Measurements from ENCODE around the gene C10orf53. TPM values are rescaled to one million over a fixed set of nuclear protein-coding genes. Genes with fewer than 3 reads are reported as not detected.

The C10orf53 gene
- total RNA-seq, 1 experiment from 2014 or later = not detected

DNA sequence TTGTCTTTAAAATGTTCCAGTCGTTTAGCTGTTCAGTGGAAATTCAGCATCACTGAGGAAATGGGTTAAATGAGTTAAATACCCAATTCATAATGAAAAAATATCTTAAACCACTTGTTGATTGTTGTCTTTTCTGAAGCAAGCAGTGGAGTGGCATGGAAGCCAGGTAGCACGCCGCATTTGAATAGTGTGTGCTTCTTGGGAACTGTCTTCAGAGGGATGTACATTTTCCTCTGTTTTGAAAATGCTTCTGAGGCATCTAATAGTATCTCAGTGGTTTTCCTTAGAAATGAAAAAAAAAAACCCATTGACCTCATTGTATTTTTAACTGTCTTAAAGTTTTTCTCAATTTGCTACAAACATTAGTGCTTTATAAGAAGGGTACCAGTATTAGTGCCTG is 28.1 kb downstream of the C10orf53 start:
- Histone ChIP-seq H3K27ac (ENCODE audit: low read length) (no peak overlapping the region), H3K4me3 (ENCODE audit: low read depth in 2 of 2, low read length in 2 of 2) (no peak overlapping the region), H3K36me3 (ENCODE audit: control insufficient read depth, insufficient read depth, low read length) (no peaks in the 10 kb centered on the region), H3K4me1 (ENCODE audit: control insufficient read depth, insufficient read depth, low read length) (no peaks in the 10 kb centered on the region), H3K9me3 (ENCODE audit: control insufficient read depth, insufficient read depth, low read depth, low read length) (no peaks in the 10 kb centered on the region), H3K27me3 (ENCODE audit: control insufficient read depth, insufficient read depth, low read length) (peaks cover 3% of the 10 kb centered on the region)
- no TSS peak for BruUV-seq (replicated peaks)
- in situ Hi-C loops (cut with HindIII; ENCODE audit: low pct_unique_long_range_greater_than_20kb, low sequenced_read_pairs) = no loop called here
- ChIA-PET CTCF (no interaction called here), POLR2A (no interaction called here)
- TF ChIP-seq REST (IDR thresholded peaks at IDR 0.05; ENCODE audit: insufficient read depth in 1 of 2, low read depth in 2 of 2, low read length in 1 of 2) = no peak
- no peak for TF ChIP-seq POLR2AphosphoS5 (IDR thresholded peaks at IDR 0.05; ENCODE audit: low read depth, low read length)
- no peak for TF ChIP-seq TCF7L2 (IDR thresholded peaks at IDR 0.05; ENCODE audit: low read depth, low read length)
- TF ChIP-seq SIN3A (IDR thresholded peaks at IDR 0.05; ENCODE audit: borderline replicate concordance, insufficient read depth, low read depth, low read length) = no peak
- no peak for TF ChIP-seq CTCF (IDR thresholded peaks at IDR 0.05)
- intact Hi-C loops (cut with micrococcal nuclease; ENCODE audit: unreplicated experiment) = no loop called here
- ATAC-seq (no peak), DNase-seq (ENCODE audit: low read depth, low spot score) (no peak)

GRCh38 chr10:49709934-49710333 is 30.5 kb downstream of the C10orf53 start:
- H3K27me3 ChIP-seq (ENCODE audit: control insufficient read depth, insufficient read depth, low read length) = peaks cover 5% of the 10 kb centered on the region; the same call in 1 of the 2 replicates
- no peak for DNase-seq (ENCODE audit: low read depth, low spot score)
- no peak for ATAC-seq
- no peaks in the 10 kb centered on the region for H3K9me3 ChIP-seq (ENCODE audit: control insufficient read depth, insufficient read depth, low read depth, low read length)
- TF ChIP-seq CTCF (IDR thresholded peaks at IDR 0.05) (no peak), TCF7L2 (IDR thresholded peaks at IDR 0.05; ENCODE audit: low read depth, low read length) (no peak), SIN3A (IDR thresholded peaks at IDR 0.05; ENCODE audit: borderline replicate concordance, insufficient read depth, low read depth, low read length) (no peak), REST (IDR thresholded peaks at IDR 0.05; ENCODE audit: insufficient read depth in 1 of 2, low read depth in 2 of 2, low read length in 1 of 2) (no peak), POLR2AphosphoS5 (IDR thresholded peaks at IDR 0.05; ENCODE audit: low read depth, low read length) (no peak)
- intact Hi-C loops (cut with micrococcal nuclease; ENCODE audit: unreplicated experiment) = no loop called here
- ChIA-PET POLR2A (no interaction called here), CTCF (no interaction called here)
- BruUV-seq (replicated peaks) = no TSS peak
- no peak overlapping the region for H3K4me3 ChIP-seq (ENCODE audit: low read depth in 2 of 2, low read length in 2 of 2)
- in situ Hi-C loops (cut with HindIII; ENCODE audit: low pct_unique_long_range_greater_than_20kb, low sequenced_read_pairs) = no loop called here
- no peaks in the 10 kb centered on the region for H3K4me1 ChIP-seq (ENCODE audit: control insufficient read depth, insufficient read depth, low read length)
- H3K27ac ChIP-seq (ENCODE audit: low read length) = no peak overlapping the region
- no peaks in the 10 kb centered on the region for H3K36me3 ChIP-seq (ENCODE audit: control insufficient read depth, insufficient read depth, low read length)

Data from Panc1 (cell line).